Mucosa of descending colon (tissue), 3 donors: Measurements from ENCODE around the gene MARK3. TPM values are rescaled to one million over a fixed set of nuclear protein-coding genes. Genes with fewer than 3 reads are reported as not detected.
"Not testable (repeated sequence)": the region's sequence is repeated elsewhere in the genome, so short reads cannot be mapped to it uniquely, and the experiment has no call there.

Source experiments
- ATAC-seq: fragments of 200-7000 bp; cut with Tn5 transposase; one replicate; pipeline ENCODE4 v1.9.1; 2020; ENCODE audit warnings: mild to moderate bottlenecking, moderate library complexity
- DNase-seq, 3 donors: peaks; one replicate each; pipeline ENCODE4 v3.0.0-alpha.2; 2020
- H3K36me3 ChIP-seq: fragments of 200-600 bp; one replicate; pipeline ENCODE4 v1.8.0; 2021; ENCODE audit warnings: low read depth, mild to moderate bottlenecking
- H3K4me1 ChIP-seq: fragments of 200-600 bp; one replicate; pipeline ENCODE4 v1.8.0; 2021; ENCODE audit warnings: low read depth, mild to moderate bottlenecking
- H3K4me3 ChIP-seq: fragments of 200-600 bp; one replicate; pipeline ENCODE4 v1.8.0; 2021; ENCODE audit warnings: mild to moderate bottlenecking
- H3K9me3 ChIP-seq: fragments of 200-600 bp; one replicate; pipeline ENCODE4 v1.8.0; 2021; ENCODE audit warnings: mild to moderate bottlenecking
- intact Hi-C, 2 donors: fragments of 100-400 bp; cut with DNase I in 1 of 2; cut with micrococcal nuclease in 1 of 2; formaldehyde crosslinking; loops; one replicate each; pipeline versions ENCODE4 v1.11.0 to v1.11.1; 2022; cut with DNase I, micrococcal nuclease
- total RNA-seq, 3 donors: library from RNA; stranded (reverse); fragmentation: NEBNext Ultra II Directional in 2 of 3; extraction: Animal tissue kit (Norgen Biotek cat#: 25700) in 2 of 3; gene quantifications; one replicate each; pipeline versions ENCODE4 v1.2.1 to v1.2.4, GENCODE V29; 2021 to 2023
- TF ChIP-seq, protein P1 (sequence below): fragments of 200-600 bp; IDR thresholded peaks from one replicate; pipeline ENCODE4 v1.8.0; 2022; ENCODE audit warnings: antibody characterized with exemption, mild to moderate bottlenecking
- donor health status: DM: no; HTN: no; CAD: no; lungs with moderate emphysema.
- donor health status: DM: no; HTN: no; CAD: no.
- donor health status: DM: no; HTN: yes; CAD: no.

MARK3 gene
- total RNA-seq, 3 donors from 2014 or later, result 60.8 to 85.7 (median 66.8) TPM

DNA sequence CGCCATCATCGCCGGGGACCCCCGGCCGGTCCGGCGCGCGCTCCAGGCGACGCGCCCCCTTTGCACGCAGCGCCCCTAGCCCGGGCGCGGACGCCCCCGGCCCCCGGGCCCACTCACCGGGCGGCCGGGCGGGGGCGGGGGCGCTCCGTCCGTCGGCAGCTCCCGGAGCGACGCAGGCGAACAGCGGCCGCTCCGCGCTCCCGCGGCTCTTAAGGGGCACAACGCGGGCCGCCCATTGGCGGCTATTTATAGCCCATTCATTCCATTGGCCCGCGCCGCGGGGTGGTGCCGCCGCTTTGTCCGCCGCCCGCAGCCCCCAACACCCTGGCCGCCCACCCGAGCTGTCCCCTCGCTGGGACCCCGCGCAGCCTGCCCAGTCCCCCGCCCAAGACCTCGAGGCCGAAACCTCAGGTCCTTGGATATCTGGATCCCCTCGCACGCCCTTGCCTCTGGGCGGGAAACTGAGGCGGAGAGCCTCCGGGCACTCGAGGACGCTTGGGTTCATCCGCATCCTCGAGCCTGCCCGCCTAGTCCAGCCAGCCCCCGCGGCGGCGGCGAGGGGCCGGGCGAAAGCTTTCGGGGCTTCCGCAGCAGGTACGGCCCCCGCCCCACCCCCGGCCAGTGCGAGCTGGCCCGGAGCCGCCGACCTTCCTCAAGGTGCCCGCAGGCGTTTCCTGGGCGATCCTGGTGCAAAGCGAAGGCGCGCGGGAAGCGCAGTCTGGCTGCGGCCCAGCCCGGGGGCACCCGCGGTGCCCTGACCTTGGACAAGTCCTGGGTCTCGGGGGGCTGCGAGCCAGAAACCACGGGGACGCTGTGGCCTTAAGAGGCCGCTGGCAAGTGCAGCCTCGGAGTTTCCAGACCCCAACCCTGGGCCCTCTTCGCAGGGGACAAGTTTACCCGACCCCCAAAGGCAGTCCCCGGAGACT, 137.7 kb downstream of the MARK3 start, which contains the start of gene CKB:
TSS of gene CKB (minus strand) at position 182 of the 926 bp plus-strand sequence. CDS start 337 bp downstream, outside the sequence.
- intact Hi-C loops, result no loop called here
- ATAC-seq (peak; percentile 47), DNase-seq (peak; percentile 80 to 87 (median 81))

DNA sequence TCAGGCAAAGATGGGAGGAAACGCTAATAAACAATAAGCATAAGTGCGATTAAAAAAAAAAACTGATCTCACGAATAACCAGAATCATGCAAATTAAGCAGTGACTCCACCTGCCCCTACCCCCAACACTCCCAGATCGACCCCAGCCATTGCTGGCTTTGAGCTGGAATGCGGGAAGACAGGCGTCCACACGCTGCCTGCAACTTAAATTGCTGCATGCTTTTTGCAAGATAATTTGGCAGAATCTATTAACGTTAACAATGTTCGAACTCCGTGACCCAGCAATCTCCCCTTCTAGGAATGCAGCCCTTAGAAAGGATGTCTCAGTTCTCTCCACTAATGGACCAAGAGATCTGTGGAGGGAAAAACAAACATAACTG, 138.3 kb downstream of the MARK3 start:
- peaks cover 58% of the 10 kb centered on the region for H3K4me1 ChIP-seq
- TF ChIP-seq, protein P1, sequence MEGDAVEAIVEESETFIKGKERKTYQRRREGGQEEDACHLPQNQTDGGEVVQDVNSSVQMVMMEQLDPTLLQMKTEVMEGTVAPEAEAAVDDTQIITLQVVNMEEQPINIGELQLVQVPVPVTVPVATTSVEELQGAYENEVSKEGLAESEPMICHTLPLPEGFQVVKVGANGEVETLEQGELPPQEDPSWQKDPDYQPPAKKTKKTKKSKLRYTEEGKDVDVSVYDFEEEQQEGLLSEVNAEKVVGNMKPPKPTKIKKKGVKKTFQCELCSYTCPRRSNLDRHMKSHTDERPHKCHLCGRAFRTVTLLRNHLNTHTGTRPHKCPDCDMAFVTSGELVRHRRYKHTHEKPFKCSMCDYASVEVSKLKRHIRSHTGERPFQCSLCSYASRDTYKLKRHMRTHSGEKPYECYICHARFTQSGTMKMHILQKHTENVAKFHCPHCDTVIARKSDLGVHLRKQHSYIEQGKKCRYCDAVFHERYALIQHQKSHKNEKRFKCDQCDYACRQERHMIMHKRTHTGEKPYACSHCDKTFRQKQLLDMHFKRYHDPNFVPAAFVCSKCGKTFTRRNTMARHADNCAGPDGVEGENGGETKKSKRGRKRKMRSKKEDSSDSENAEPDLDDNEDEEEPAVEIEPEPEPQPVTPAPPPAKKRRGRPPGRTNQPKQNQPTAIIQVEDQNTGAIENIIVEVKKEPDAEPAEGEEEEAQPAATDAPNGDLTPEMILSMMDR, result no peak
- DNase-seq (peak in 2 of 3 donors; percentile 35 to 47), ATAC-seq (no peak)
- no peaks in the 10 kb centered on the region for H3K36me3 ChIP-seq
- no peak overlapping the region for H3K4me3 ChIP-seq
- intact Hi-C loops, result no loop called here
- no peaks in the 10 kb centered on the region for H3K9me3 ChIP-seq

More for the DNA sequence above, 137.7 kb downstream of the MARK3 start, which contains the start of gene CKB:
- H3K4me1 ChIP-seq, result peaks cover 52% of the 10 kb centered on the region
- no peaks in the 10 kb centered on the region for H3K9me3 ChIP-seq
- TF ChIP-seq, protein P1, result no peak
- no peaks in the 10 kb centered on the region for H3K36me3 ChIP-seq
- peak within 1 kb of the TSS; percentile 52 for H3K4me3 ChIP-seq

DNA sequence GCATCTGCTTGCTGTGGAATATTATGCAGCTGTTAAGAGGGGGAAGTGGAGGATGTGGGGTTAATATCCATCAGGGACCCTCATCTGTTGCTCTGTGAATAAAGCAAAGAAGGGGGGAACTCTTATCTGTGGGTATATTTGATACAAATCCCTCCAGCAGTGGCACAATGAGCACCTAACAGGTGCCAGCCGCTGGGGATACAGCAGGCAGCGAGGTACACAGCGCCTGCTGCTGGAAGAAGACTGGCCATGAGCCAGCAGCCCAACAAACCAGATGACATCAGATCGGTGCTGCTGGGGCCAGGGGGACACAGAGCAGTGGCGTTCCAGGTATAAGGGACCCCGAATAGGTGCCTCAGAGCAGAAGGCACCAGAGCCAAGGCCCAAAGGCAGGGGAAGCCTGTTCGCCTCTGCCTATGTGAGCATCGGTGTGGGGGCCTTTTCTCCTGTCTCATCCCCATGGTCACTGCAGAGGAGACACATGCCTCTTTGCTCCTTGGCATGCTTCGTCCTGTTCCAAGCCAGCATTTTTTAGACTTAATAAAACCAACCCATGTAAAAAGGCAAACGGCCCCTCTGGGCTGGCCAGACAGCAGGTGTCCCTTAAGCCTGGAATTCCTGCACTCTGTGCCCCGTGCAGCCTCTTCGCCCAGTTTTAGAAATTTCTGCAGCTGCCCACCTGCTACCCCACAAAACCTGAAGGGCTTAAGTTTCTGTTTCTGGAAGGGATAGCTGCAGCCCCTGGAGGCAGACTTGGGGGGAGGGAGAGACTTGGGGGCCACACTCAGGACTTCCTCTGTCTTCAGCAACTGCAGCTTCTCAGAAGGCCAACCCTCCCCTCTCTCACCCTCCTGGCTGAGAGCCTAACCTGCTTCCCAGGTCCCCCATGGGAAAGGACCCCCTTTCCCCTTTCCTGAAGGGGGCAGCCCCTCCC, 139.1 kb downstream of the MARK3 start:
- peak in 2 of 3 donors; percentile 44 to 62 for DNase-seq
- Histone ChIP-seq H3K36me3 (no peaks in the 10 kb centered on the region), H3K4me1 (peaks cover 51% of the 10 kb centered on the region), H3K9me3 (no peaks in the 10 kb centered on the region), H3K4me3 (no peak overlapping the region)
- intact Hi-C loops, result no loop called here
- no peak for ATAC-seq
- TF ChIP-seq, protein P1, result no peak

DNA sequence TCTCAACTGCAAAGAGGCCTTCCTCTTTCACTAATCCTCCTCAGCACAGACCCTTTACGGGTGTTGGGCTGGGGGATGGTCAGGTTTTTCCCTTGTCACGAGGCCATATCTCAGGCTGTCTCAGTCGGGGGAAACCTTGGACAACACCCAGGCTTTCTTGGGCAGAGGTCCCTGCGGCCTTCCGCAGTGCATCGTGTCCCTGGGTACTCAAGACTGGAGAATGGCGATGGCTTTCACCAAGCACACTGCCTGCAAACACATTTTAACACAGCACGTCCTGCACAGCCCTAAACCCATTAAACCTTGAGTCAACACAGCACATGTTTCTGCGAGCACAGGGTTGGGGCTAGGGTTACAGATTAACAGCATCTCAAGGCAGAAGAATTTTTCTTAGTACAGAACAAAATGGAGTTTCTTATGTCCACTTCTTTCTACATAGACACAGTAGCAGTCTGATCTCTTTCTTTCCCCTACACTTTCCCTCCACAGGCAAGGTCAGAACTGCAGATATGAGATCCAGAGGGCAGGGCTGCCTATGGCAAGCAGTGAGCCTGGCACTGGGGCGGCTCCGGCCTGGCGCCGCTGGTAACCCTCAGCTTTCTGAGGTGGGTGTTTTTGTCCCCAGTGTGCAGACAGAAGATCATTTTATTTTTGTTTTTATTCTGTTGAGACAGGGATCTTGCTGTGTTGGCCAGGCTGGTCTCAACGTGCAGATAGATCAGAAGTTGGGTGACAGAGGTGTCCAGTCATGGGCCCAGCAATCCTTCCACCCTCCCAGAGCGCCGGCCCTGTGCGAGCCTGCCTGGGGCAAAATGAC, 140.4 kb downstream of the MARK3 start:
- intact Hi-C loops, H3K36me3 ChIP-seq, H3K9me3 ChIP-seq, H3K4me3 ChIP-seq, ATAC-seq: not testable (repeated sequence)
- peak; percentile 48 to 64 (median 61) for DNase-seq
- peaks cover 54% of the 10 kb centered on the region for H3K4me1 ChIP-seq

DNA sequence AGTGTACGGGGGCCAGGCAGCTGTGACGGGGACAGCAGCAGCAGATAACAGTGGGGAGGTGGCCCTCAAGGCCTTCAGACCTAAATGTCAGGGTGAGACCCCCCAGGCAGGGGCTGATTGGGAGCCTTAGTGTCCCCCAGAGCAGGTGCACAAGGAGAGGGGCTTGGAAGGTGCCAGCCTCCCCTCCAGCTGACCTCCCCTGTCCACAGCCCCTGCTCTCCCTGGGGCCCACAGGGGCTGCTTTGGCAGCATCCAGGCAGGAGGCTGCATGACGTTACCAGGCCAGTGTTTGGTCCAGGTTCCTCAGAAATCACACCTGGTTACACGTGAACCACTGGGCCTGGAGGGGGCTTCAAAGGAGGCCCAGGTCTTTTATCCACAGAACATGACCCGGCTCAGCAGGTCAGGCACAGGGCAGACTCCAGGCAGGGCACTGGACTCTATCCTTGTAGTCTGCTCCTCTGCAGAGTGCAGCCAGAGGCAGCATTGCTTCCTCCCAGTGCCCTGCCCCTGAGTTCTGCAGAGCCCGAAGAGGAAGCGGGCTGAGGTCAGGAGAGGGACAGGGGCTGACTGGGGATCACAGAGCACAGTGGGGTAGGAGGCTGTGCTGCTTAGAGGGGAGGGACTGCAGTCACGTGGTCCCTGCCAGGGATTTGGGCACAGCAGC, 141.2 kb downstream of the MARK3 start:
- DNase-seq, result peak in 2 of 3 donors; percentile 63 to 69

More for the DNA sequence above, 141.2 kb downstream of the MARK3 start:
- Histone ChIP-seq H3K4me3 (no peak overlapping the region), H3K9me3 (no peaks in the 10 kb centered on the region), H3K36me3 (no peaks in the 10 kb centered on the region), H3K4me1 (peaks cover 52% of the 10 kb centered on the region)
- intact Hi-C loops, result no loop called here
- TF ChIP-seq, protein P1, result no peak
- peak; percentile 31 for ATAC-seq
